NCI-H187 treated with DMSO at 0.1 percent for 48 hours (cell line): ENCODE measurements around the gene ACYP1.
A peak's percentile ranks its signal among the peaks of the same experiment; 100 is the strongest.

ENCODE experiments used
- DNase-seq: peaks from one replicate; lab custom pipeline; 2025; lab: John Stamatoyannopoulos, UW

ACYP1 gene

DNA sequence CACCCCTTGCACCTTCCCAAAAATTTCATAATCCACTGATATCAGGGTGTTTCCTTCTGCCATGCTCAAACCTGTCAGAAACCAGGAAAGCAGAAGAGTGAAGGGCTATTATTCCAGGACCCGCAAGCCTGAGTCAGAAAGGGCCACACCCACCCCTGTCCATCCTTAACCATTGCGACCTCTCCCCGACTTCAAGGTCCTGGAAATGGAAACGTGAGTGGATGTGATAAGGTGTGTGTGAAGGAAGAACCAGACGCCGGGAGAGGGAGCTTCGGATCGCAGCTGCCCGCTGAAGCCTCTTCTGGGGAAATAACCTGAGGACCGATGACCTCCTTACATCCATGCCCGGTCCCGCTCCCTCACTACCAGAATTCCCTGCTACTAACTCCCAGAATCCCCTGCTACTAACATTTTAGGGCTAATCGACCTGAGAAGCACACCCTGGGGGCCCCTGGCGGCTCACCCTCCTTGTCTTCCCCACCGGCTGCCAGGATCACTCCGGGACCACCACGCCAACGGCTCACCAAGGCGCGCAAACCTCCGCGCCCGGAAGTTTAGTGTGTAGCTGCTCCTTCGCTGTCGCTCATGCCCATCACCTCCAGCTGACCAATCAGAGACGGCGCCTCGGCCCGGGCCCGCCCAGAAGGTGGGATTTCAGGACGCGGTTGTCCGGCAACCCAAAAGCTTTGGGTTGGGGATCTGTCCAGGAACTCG, at the start of gene ACYP1:
ACYP1 (minus strand) TSS at position 534 of the 714 bp plus-strand sequence; CDS start at position 63, 471 bp downstream.
- DNase-seq = peak; percentile 65

DNA sequence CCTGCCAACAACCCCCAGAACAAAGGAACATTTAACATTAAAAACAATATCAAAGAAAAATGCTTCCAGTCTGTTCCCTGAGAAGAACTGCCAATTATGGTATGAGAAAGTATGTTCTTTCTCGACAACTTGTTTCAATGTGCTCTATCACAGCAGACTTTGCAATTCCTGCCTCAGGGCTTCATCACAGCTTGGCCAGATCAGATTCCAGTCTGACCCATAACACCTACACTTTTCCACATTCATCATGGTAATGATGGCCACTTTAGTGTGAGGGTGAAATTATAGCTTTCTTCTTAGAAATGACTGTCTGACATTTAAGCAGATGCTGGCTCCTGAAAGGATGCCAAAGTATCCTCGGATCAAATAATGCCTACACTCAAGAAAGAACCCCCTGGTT, 46.1 kb upstream of the ACYP1 start:
- no peak for DNase-seq

GRCh38 chr14:75107186-75107585, 43.4 kb upstream of the ACYP1 start:
- DNase-seq = no peak

- no peak for DNase-seq
These were observed 37.7 kb upstream of the ACYP1 start for GRCh38 chr14:75101491-75101890.

DNA sequence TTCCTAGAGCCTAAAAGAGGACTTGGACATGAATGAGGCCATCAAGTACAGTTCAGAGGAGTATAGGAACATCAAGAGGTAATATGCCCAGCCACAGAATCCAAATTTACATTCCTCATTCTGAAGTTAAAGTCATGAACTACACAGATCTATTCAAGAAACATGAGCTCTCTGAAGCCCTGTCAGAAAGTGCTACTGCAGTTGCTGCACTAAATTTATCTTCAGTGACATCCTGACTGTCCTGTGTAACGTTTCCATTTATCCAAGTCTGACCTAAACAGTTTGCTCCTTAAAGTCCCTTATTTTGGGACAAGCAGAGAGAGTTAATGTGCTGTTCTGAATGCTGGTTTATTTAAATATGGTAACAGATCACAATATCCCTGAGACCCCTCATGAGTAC, 34.9 kb upstream of the ACYP1 start:
- DNase-seq = no peak

DNA sequence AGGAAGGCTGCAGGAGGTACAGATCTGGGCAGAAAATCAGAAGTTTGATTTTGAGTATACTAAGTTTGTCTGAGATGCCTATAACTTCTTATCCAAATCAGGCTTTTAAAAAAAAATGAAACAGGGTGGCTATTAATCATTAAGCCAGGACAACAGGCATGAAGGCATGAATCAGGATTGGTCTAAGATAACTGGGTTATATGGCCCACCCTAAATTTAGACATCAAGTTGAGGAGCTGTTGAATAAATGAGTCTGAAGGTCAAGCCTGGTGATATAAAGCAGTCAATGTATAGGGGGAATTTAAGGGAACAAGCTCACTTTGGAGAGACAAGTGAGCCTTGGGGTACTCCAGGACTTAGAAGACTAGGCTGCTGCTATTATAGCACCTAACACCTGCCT, 34.4 kb upstream of the ACYP1 start:
- no peak for DNase-seq

- no peak for DNase-seq
These were observed 33.1 kb upstream of the ACYP1 start for GRCh38 chr14:75096959-75097358.

DNA sequence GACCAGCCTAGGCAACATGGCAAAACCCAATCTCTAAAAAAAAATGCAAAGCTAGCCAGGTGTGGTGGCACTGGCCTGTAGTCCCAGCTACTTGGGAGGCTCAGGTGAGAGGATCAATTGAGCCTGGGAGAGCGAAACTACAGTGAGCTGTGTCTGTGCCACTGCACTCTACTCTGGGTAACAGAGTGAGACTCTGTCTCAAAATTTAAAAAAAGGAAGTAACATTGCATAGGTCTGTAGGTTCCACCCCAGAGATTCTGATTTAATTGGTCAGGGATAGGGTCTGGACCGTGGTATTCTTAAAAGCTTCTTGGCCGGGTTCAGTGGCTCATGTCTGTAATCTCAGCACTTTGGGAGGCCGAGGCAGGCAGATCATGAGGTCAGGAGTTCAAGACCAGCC, 31.9 kb upstream of the ACYP1 start:
- DNase-seq = no peak

DNA sequence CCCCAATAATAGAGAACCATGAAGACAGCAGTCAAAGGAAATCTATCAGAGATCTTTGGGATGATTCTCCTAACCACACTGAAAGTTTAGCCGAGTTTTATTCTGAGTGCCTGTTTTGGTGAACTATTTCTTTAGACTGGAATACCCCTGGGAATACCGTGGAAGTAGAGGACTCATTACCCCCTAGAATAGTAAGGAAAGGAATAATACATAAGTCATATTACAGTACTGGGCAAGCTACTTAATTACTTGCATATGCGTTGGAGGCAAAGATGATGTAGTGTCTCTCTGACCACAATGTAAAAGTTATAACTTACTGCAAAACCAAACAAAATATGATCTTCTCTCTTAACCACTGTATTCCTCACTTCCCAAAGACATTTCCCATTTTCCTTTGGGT, 31.1 kb upstream of the ACYP1 start:
- DNase-seq = no peak

GRCh38 chr14:75092698-75093097, 28.9 kb upstream of the ACYP1 start:
- no peak for DNase-seq

GRCh38 chr14:75091251-75091650, 27.4 kb upstream of the ACYP1 start:
- no peak for DNase-seq

DNA sequence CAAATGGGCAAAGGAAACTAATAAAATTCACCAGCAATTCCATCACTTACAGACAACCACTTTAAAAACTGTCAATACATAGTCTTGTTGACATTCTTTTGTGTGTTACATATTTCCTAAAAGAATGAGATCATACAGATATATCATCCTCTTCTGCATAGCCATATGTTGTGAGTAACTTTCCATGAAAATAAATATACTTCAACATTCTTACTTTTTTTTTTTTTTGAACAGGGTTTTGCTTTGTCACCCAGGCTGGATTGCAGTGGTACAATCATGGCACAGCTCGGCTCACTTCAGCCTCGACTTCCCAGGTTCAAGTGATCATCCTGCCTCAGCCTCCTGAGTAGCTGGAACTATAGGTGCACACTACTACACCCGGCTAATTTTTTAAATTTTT, 26.5 kb upstream of the ACYP1 start:
- DNase-seq = no peak

GRCh38 chr14:75088566-75089373, 24.9 kb upstream of the ACYP1 start:
- DNase-seq = peak; percentile 26

DNA sequence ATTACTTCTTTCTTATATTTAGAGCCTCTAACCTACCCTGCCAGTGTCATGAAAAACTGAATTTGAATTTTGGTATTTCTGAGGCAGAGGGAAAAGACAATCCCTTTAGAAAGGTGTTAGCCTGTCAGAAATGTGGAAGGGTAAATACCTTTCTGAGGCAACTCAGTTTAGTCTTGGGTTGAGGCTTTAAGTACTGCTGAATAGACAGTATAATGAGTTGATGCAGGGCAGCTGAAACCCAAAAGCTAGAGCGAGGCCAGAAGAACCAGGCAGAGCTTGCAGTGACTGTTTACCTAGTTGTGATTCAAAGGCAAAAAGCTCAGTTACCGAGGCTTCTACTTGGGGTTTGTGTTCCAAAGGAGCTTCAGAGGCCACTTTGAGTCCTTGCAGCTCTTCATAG, 24.3 kb upstream of the ACYP1 start:
- DNase-seq = no peak

DNA sequence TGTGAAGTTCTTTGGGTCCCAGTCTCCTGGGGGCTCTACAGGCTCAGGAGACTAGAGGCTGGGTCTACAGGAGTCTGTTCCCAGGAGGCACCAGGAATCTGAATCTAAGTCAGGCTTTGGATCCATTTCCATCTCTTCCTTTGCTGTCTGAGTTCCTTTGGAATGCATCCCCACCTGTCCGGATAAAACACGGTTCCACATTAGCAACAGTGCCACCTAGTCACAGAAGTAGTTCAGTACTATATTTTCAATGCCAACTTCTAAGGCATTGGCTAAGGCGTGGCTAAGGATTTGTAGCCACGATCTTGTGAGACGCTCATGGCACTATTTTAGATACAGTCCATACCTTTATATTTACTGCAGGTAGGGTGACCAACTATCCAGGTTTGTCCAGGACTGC, 20.7 kb upstream of the ACYP1 start:
- no peak for DNase-seq

- no peak for DNase-seq
These were observed 19.4 kb upstream of the ACYP1 start for GRCh38 chr14:75083271-75083670.

GRCh38 chr14:75081660-75082229, 17.9 kb upstream of the ACYP1 start:
- DNase-seq = no peak

GRCh38 chr14:75079521-75079920, 15.7 kb upstream of the ACYP1 start:
- DNase-seq = no peak

GRCh38 chr14:75077794-75078193, 14.0 kb upstream of the ACYP1 start:
- DNase-seq = peak; percentile 81

- no peak for DNase-seq
These were observed 6.6 kb upstream of the ACYP1 start for GRCh38 chr14:75070383-75070782.

DNA sequence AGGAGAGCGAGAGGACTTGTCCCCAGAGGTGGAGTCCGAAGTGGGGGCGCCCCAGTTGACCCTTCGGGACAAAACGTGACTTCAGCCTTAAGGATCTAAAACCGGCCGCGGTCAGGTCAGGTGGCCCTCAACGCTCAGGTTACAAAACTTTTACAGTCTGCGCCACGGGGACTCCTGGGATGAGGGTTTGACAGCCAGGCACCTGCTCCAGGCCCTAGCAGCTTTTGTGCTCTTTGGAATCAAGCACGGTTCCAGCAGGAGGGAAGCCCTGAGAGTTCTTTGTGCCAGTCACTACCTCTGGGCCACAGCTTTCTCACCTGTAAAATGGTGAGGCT, 6.0 kb upstream of the ACYP1 start:
- peak; percentile 54 for DNase-seq

DNA sequence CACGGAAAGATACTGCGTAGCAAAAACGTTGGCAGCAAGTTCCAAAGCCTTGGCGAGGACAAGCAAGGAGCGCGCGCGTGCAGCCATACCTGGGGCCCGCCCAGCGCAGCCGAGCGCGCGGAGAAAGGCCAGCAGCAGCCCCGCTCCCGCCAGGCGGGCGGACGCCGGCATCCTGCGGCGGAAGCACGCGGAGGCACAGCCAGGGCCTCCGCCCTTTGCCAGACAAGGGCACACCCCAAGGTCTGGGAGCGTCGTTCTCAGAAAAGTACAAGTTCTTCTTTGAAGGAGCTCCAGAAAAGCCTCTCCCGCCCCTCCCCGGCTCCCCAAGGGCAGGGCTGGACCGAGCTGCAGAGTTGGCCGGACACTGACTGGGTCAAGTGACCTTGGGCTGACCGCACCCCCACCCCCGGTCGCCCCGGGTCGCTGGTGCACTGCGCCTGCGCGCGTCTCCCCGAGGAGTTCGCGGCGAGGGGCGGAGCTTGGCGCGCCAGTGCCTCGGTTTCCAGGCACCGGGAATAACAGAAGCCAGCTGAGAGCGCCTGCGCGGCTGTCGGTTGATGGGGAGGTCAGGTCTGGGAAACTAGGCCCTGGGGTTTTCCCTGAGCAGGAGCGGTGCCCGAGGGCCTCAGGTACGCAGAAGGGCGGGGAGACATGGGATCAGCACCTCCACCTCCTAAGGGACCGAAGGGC, 5.4 kb upstream of the ACYP1 start, which contains the start of gene ZC2HC1C:
ZC2HC1C (plus strand) TSS at position 521 of the 690 bp plus-strand sequence. CDS start 933 bp downstream, outside the sequence.
- peak; percentile 70 for DNase-seq
